Measurements from ENCODE around the gene RNF151.

Gene RNF151

GRCh38 chr16:2016407-2016922 is 49.8 kb downstream of the RNF151 start:
- no peak overlapping the region for H2AFZ ChIP-seq (ENCODE audit: low read depth, low read length, severe bottlenecking)
- no peaks in the 10 kb centered on the region for H3K36me3 ChIP-seq (ENCODE audit: low read length)
- no peaks in the 10 kb centered on the region for H3K79me2 ChIP-seq (ENCODE audit: insufficient read depth, low read length)
- no peaks in the 10 kb centered on the region for H4K20me1 ChIP-seq (ENCODE audit: low read depth, low read length)
- H3K27ac ChIP-seq (ENCODE audit: low read depth, low read length) = no peak overlapping the region
- no peak overlapping the region for H3K4me2 ChIP-seq (ENCODE audit: low read depth, low read length, poor library complexity, severe bottlenecking)
- no peaks in the 10 kb centered on the region for H3K9me2 ChIP-seq (replicated peaks; ENCODE audit: insufficient read depth, low read length)
- no peaks in the 10 kb centered on the region for H3K27me3 ChIP-seq (ENCODE audit: low read length)
- no peaks in the 10 kb centered on the region for H3F3A ChIP-seq (ENCODE audit: insufficient read depth)
- H3K4me3 ChIP-seq (ENCODE audit: insufficient read depth, low read length, poor library complexity, severe bottlenecking) = no peak overlapping the region
- H3K9ac ChIP-seq (ENCODE audit: low read length) = no peak overlapping the region
- H3K9me3 ChIP-seq (ENCODE audit: insufficient read depth, low read length) = no peaks in the 10 kb centered on the region
- TF ChIP-seq EZH2phosphoT487 (conservative IDR thresholded peaks at IDR 0.05; ENCODE audit: low read length) (no peak), CTCF (IDR thresholded peaks at IDR 0.05; ENCODE audit: insufficient read depth, low read length, poor library complexity, severe bottlenecking) (peak; percentile 35)

Data from SU-DHL-6 (cell line).